SK-N-SH (cell line): ENCODE data around the gene BNC2. TPM values are rescaled to one million over a fixed set of nuclear protein-coding genes. Genes with fewer than 3 reads are reported as not detected.

Source experiments
- CTCF ChIA-PET: fragments of 300-600, 350-600 bp; formaldehyde crosslinking; extraction: SDS; loops from one replicate; lab custom pipeline; 2021; lab: Yijun Ruan, JAX
- POLR2A ChIA-PET: fragments of 350-600 bp; sonication (Branson Sonifier 250); formaldehyde crosslinking; extraction: SDS; loops from one replicate; lab custom pipeline; 2020; ENCODE audit warnings: antibody characterized with exemption, inconsistent platforms; lab: Yijun Ruan, JAX
- DNase-seq: peaks from one replicate; pipeline ENCODE4 v3.0.0; 2012
- H2AFZ ChIP-seq: fragments of 200-600 bp; sonication (generic); 2 replicates; pipeline ENCODE4 v1.8.1; 2016; ENCODE audit warnings: antibody characterized with exemption, mild to moderate bottlenecking, low read depth
- H3F3A ChIP-seq: fragments of 200-600 bp; sonication (generic); replicated peaks from 2 replicates; pipeline ENCODE3; 2016; ENCODE audit warnings: antibody characterized with exemption, mild to moderate bottlenecking; ENCODE audit not compliant: insufficient read depth
- H3K27ac ChIP-seq, 2 experiments: fragments of 200-500 bp in 1 of 2; fragments of 200-600 bp in 1 of 2; sonication (Bioruptor generic) in 1 of 2; sonication (generic), shearing (Covaris generic) in 1 of 2; 2 replicates each; pipeline versions ENCODE4 v1.5.1 to v1.6.1; 2014 to 2016; ENCODE audit warnings: low read depth in 2 of 2, inconsistent platforms in 1 of 2, low read length in 1 of 2, mild to moderate bottlenecking in 1 of 2, mixed read lengths in 1 of 2
- H3K27me3 ChIP-seq: fragments of 200-600 bp; sonication (generic), shearing (Covaris generic); 2 replicates; pipeline ENCODE4 v1.6.1; 2016; ENCODE audit warnings: mixed run types; ENCODE audit not compliant: insufficient read depth
- H3K36me3 ChIP-seq, 2 experiments: fragments of 200-500 bp in 1 of 2; fragments of 200-600 bp in 1 of 2; sonication (Bioruptor generic) in 1 of 2; sonication (generic) in 1 of 2; replicated peaks in 1 of 2; 2 replicates each; pipeline versions ENCODE3 to v1.5.1; 2014 to 2016; ENCODE audit warnings: low read length in 1 of 2, mild to moderate bottlenecking in 1 of 2; ENCODE audit not compliant: insufficient read depth in 2 of 2, control insufficient read depth in 1 of 2
- H3K4me1 ChIP-seq, 2 experiments: fragments of 200-500 bp in 1 of 2; fragments of 200-600 bp in 1 of 2; sonication (Bioruptor generic) in 1 of 2; sonication (generic), shearing (Covaris generic) in 1 of 2; 2 replicates each; pipeline versions ENCODE4 v1.5.1 to v1.6.1; 2014 to 2016; ENCODE audit warnings: low read depth in 1 of 2, low read length in 1 of 2, mixed run types in 1 of 2; ENCODE audit not compliant: insufficient read depth in 2 of 2, control insufficient read depth in 1 of 2
- H3K4me2 ChIP-seq: fragments of 200-600 bp; sonication (generic), shearing (Covaris generic); 2 replicates; pipeline ENCODE4 v1.6.1; 2017; ENCODE audit warnings: mixed run types
- H3K4me3 ChIP-seq, 2 experiments: fragments of 200-500 bp in 1 of 2; fragments of 200-600 bp in 1 of 2; sonication (Bioruptor generic) in 1 of 2; sonication (generic), shearing (Covaris generic) in 1 of 2; 2 replicates each; pipeline versions ENCODE4 v1.5.1 to v1.8.1; 2014 to 2016; ENCODE audit warnings: low read depth in 2 of 2, inconsistent platforms in 1 of 2, low read length in 1 of 2, mild to moderate bottlenecking in 1 of 2, mixed read lengths in 1 of 2, moderate library complexity in 1 of 2
- H3K79me2 ChIP-seq: fragments of 200-600 bp; sonication (generic); 2 replicates; pipeline ENCODE4 v1.8.1; 2017; ENCODE audit warnings: mild to moderate bottlenecking; ENCODE audit not compliant: insufficient read depth
- H3K9ac ChIP-seq: fragments of 200-600 bp; sonication (generic); 2 replicates; pipeline ENCODE4 v1.6.1; 2017; ENCODE audit warnings: mixed run types
- H3K9me2 ChIP-seq: fragments of 200-600 bp; sonication (generic); 2 replicates; pipeline ENCODE4 v1.6.1; 2017; ENCODE audit warnings: mixed run types
- H3K9me3 ChIP-seq: fragments of 200-600 bp; sonication (generic); 2 replicates; pipeline ENCODE4 v1.6.1; 2017; ENCODE audit warnings: mixed run types, mild to moderate bottlenecking, moderate library complexity
- H4K20me1 ChIP-seq: fragments of 200-600 bp; sonication (generic); 2 replicates; pipeline ENCODE4 v1.6.1; 2017; ENCODE audit warnings: mild to moderate bottlenecking, mixed run types; ENCODE audit not compliant: insufficient read depth
- CTCF ChIP-seq: fragments of 200-600 bp; sonication (generic); IDR thresholded peaks from 2 replicates; pipeline ENCODE4 v1.6.1; 2017; ENCODE audit warnings: antibody characterized with exemption, mild to moderate bottlenecking, moderate library complexity
- EP300 ChIP-seq, 2 experiments: IDR thresholded peaks; 2 replicates each; pipeline versions ENCODE4 v1.4.0 to v1.6.1; 2012; ENCODE audit warnings: borderline replicate concordance in 1 of 2, low read depth in 1 of 2, low read length in 1 of 2
- FOSL2 ChIP-seq: IDR thresholded peaks from 2 replicates; pipeline ENCODE4 v1.4.0; 2012; ENCODE audit warnings: low read depth, mild to moderate bottlenecking, moderate library complexity, borderline replicate concordance
- FOXM1 ChIP-seq: IDR thresholded peaks from 2 replicates; pipeline ENCODE4 v1.4.0; 2012; ENCODE audit warnings: low read depth, mild to moderate bottlenecking
- IRF3 ChIP-seq: fragments of 150-350 bp; IDR thresholded peaks from 2 replicates; pipeline ENCODE4 v1.6.1; 2016; ENCODE audit warnings: mild to moderate bottlenecking, low read depth, low read length
- JUND ChIP-seq: IDR thresholded peaks from 2 replicates; pipeline ENCODE4 v1.4.0; 2012
- MXI1 ChIP-seq: IDR thresholded peaks from 2 replicates; pipeline ENCODE4 v1.6.1; 2012; ENCODE audit warnings: mild to moderate bottlenecking, low read depth, low read length, improper control_type of control experiment
- PBX3 ChIP-seq: IDR thresholded peaks from 2 replicates; pipeline ENCODE4; 2012
- RCOR1 ChIP-seq: fragments of 150-350 bp; IDR thresholded peaks from 2 replicates; pipeline ENCODE4 v1.6.1; 2017; ENCODE audit warnings: antibody characterized with exemption, low read length
- RFX5 ChIP-seq: IDR thresholded peaks from 2 replicates; pipeline ENCODE4 v1.6.1; 2012; ENCODE audit warnings: mild to moderate bottlenecking, improper control_type of control experiment, low read length
- SIN3A ChIP-seq: IDR thresholded peaks from 2 replicates; pipeline ENCODE4 v1.6.1; 2012; ENCODE audit warnings: low read depth, mild to moderate bottlenecking, low read length, moderate library complexity, borderline replicate concordance
- SMC3 ChIP-seq: IDR thresholded peaks from 2 replicates; pipeline ENCODE4 v1.6.1; 2012; ENCODE audit warnings: low read depth, low read length, improper control_type of control experiment
- TEAD4 ChIP-seq: IDR thresholded peaks from 2 replicates; pipeline ENCODE4 v1.4.0; 2012; ENCODE audit warnings: mild to moderate bottlenecking, borderline replicate concordance; ENCODE audit not compliant: insufficient read depth
- YY1 ChIP-seq: IDR thresholded peaks from 2 replicates; pipeline ENCODE4 v1.4.0; 2012; ENCODE audit warnings: low read depth, mild to moderate bottlenecking
- WGBS: methylation state at CpG from one replicate; pipeline ENCODE4 v1.1.6; 2017; ENCODE audit warnings: low lambda C conversion rate; 5-methylcytosine and 5-hydroxymethylcytosine counted together
- polyA plus RNA-seq, 3 experiments: library from polyadenylated mRNA; depleted of rRNA; stranded (reverse); fragments of >200 nt; gene quantifications; 2 replicates each; pipeline ENCODE4 v1.2.3, GENCODE V29; 2012

BNC2 gene
- polyA plus RNA-seq, 1 of the 3 experiments (the other 2 are of a cell fraction): 8.8 TPM

GRCh38 chr9:16811987-16812685, 58.3 kb downstream of the BNC2 start:
- Histone ChIP-seq H3K79me2 (0 out of 2 replicates have a peak, but pooled peaks cover 6% of the 10 kb centered on the region), H3K4me1 (no peaks in the 10 kb centered on the region; a peak in 1 of 4 replicates), H3K9ac (no peak overlapping the region), H2AFZ (no peak overlapping the region), H3F3A (no peaks in the 10 kb centered on the region), H3K27ac (no peak overlapping the region), H3K4me2 (no peak overlapping the region), H3K4me3 (no peak overlapping the region), H3K36me3 (no peaks in the 10 kb centered on the region), H3K27me3 (no peaks in the 10 kb centered on the region), H3K9me2 (no peaks in the 10 kb centered on the region), H4K20me1 (no peaks in the 10 kb centered on the region), H3K9me3 (no peaks in the 10 kb centered on the region)
- CTCF ChIA-PET: interaction anchor here (1.2 kb wide), 2 partner anchors 95 to 200 kb away, joined by 3 read pairs; no protein-coding TSS in a partner anchor
- POLR2A ChIA-PET: no interaction called here
- TF ChIP-seq EP300 (IDR thresholded peaks at IDR 0.05; ENCODE audit: borderline replicate concordance in 1 of 2, low read depth in 1 of 2, low read length in 1 of 2) (no peak), PBX3 (no peak), JUND (no peak), RFX5 (no peak), FOXM1 (no peak), CTCF (no peak), SIN3A (no peak), TEAD4 (no peak), IRF3 (no peak), YY1 (no peak), RCOR1 (no peak), SMC3 (no peak), MXI1 (no peak), FOSL2 (no peak)
- no peak for DNase-seq
- 85% methylated on average over 4 of the region's 5 CpGs for WGBS
